Activated T-helper 1 cell treated with anti-CD3 and anti-CD28 coated beads, Interleukin-2, amount 50 U/mL, for 16 hours (primary cell): Measurements from ENCODE around the gene BTBD9.

Source experiments
- DNase-seq, 2 donors: peaks; one replicate each; pipeline ENCODE4 v3.0.0-alpha.2; 2020; ENCODE audit warnings: low read depth in 1 of 2, low spot score in 1 of 2

Gene BTBD9

DNA sequence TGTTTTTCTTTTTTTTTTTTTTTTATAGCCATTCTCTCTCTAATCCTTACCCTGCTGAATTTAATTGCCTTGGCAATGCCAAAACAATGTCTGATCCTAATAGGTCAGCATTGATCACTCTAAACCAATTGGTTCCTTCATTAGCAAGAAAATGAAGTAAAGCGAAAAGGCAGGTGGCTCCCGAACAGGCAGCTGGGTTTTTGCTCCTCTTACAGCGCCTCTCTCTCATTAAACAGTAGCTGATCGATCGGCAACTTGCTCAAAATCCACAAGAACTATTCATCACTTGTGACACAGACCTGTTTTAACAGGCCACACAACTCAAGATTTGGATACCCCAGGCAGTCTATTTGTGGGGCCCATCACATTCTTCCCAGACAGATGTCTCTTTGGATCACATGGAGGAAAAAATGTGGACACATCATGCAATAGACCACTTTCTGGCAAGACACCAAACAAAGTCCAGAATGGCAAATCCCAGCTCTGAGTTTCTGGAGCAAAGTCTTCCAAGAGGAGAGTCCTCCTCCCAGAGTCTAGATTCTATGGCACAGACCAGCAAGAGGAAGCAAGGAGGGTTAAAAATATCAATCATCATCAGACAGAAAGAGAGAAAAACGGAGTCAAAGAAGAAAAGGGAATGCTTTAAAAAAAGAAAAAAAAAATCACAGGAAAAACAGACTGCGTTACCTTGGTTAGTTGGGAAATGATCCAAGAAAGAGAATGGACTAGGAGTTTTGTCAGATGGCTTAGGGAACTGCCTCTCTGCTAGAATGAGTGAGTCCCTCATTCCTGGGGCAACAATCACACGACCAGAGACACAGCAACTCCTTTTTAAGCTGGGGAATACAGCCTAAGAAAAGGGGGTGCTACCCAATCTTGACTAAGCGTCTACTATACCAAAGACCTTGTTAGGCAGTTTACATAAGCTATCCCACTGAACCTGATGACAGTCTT lies 247.8 kb downstream of the BTBD9 start:
- DNase-seq: no peak

DNA sequence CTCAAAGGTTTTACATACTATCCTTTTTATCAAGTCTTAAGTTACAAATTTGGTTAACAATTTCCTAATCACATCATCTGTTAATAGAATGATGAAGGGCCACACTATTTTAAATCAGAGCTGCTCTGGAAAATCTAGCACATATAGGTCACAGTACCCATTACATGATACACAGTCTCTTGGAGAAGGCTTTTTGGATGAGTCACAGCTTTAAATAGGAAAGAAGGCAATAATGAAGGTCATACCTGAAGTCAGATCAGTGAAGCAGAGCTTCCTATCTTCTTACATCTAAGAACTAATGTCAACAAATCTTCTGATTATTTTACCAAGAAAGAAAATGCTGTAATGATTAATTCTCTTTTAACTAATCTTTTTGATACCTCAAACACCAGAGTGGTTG lies 248.5 kb downstream of the BTBD9 start:
- DNase-seq: no peak

DNA sequence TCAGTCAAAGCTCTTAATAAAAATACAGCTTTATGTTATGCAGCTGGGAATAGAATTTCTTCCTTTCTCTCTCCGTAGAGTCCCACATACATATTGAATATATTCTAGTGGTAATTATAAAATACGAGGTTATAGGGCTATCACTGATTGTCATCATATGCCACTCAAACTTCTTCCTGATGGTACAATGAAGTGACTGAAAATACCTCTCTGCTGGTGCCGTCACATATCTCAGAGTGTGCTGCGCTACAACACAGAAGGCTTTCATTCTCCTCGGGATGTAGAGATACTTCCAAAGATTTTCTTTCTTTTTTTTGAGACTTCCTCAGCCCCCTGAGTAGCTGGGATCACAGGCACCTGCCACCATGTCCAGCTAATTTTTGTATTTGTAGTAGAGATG lies 249.9 kb downstream of the BTBD9 start:
- no peak for DNase-seq

DNA sequence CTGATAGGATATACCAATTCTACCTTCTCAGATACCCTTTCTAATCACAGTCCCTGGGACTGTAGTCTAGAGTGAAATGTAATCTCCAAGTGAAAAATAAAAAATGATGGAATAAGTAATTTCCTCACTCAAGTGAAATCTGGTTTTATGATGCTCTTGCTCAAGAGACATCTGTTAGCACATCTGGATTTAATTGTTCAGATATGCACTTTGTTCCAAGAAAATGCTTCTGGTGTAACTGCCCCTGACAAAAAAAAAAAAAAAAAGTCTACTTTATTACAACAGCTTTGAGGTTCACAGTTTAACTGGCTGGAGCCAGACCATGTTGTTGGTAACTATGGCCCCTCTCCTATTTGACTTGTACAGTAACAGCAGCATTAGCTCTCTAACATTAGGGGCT lies 251.8 kb downstream of the BTBD9 start:
- DNase-seq: no peak

DNA sequence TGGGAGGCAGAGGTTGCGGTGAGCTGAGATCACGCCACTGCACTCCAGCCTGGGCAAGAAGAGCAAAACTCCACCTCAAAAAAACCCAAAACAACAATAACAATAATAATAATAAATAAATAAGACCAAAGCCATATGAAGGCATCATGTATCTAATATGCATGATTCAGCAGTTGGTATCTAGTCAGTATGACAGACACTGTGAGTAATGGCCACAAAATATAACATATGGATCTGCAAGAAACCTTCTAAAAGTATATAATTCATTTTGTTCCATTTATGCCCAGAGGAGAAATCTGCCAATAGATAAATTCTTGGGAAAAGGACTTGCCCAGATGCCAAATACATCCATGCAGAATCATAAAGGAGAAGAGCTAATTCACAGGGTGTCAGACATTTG lies 252.3 kb downstream of the BTBD9 start:
- no peak for DNase-seq

DNA sequence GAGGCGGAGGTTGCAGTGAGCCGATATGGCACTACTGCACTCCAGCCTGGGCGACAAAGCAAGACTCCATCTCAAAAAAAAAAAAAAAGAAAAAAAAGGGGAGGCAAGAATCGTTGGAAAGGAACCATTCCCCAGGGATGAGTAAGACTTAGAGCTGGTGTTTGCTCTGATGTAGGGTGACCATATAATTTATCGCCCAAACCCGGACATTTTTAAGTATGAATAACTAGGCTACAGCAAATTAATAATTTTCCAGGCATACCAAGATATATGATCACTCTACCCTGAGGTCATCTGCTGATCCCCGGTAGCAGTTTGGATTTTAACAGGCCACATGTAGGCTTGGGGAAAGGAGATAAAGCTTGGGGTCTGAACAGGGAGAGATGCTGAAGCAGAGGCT lies 260.9 kb downstream of the BTBD9 start:
- DNase-seq: no peak

DNA sequence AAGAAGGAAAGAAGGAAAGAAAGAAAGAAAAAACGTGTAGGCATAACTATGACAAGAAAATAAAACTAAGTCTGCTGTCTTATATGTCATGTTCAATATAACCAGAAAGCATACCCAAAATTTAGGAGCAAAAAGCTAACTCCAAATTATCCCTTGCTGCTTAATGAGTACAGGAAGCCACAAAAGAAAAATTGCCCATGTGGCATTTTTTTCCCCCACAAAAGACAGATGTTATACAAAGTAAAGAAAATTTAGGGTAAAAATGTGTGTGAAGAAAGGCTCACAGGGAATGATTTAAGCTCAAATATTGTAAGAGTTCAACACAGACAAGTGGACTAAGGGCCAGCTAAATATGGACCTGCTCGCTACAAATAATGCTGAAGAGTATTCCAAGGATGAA lies 263.8 kb downstream of the BTBD9 start:
- no peak for DNase-seq

DNA sequence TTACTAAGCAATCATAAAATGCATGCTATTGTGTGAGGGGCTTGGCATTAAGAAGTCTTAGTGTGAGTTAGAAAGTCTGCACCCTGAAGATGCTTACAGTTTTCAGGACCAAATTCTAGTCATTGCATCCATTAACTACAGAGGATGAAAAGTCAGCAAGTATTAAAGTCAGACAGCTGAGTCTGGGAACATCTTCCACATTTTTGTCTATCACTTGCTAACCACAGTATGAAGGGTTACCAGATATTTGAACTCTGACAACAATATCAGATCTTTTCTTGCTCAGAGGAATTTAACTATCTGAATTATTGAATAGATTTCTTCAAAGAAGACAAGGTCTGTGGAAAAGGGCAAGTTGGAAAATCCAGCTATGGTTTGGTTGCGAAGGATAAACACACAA lies 264.4 kb downstream of the BTBD9 start:
- no peak for DNase-seq

DNA sequence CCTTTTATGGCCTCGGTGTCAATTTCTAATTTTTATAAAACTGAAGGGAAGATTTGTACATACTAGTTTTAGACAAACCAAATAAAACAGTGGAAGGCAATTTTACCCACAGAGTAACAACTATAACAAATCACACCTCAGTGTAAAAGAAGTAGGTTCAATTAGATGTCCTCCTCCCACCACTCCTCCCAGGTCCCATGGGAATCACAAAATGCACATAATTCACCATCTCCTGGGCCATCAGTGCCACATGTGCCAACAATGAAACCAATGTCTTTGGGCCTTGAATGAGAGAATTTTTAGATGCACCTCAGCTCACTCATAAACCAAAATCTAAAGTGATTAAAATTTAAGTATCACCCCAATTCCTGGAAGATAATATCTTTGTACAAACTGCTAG lies 267.8 kb downstream of the BTBD9 start:
- no peak for DNase-seq

DNA sequence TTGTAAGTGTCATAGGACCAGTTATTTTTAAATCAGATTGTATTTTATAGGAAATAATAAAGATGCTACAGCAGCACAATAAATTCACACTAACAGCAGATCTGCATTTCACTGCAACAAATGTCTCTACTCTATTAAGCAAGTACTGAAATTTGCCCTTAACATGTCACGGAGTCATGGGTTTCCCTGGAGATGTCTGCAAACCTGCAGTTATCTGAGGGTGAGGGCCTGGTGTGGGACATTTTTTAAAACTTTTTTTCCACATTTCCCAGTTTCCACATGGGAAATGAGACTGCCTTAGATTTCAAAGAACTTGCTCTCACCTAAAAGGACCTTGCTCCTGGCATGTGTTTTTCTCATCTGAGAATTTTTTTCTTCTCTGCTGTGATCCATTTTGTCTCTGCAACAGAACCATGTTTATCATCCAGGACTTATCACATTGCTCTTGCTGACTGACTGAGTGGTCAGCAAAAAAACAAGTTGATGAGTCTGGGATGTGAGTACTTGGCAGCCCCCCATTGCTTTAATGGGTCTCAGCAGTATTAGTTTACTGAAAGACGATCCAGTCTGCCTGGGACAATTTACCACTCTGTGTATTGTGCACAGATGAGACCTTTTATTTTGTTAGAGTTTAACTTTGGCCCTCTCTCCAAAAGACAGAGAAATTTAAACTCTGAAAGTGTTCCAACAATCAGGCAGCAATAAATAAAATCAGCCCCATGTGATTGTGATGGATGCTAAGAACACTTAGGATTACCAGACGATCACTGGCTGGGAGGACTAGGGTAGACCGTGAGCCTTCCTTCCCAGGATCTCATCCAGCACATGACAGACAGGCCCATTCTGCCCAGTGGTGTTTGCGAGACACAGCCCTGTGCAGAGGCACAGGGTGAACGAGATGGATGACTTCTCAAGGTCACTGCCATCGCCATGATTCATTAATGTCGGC lies 268.8 kb downstream of the BTBD9 start:
- DNase-seq: no peak

DNA sequence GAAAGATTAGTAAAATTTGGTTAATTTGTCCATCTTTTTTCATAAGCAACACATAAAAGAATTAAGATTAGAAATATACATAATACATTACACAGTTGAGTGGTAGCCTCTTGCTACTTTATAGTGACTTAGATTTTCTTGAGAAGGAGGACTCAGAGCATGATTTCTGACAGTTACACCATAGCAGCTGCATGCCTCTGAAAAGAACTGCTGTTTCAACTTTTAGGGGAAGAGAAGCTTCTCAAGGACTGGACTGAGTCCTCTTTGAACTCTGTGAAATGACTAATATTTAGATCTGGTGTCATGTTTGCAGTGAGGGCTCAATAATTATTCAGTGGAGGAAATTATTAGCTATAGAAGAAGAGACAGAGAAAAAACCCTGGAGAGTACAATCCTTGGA lies 272.5 kb downstream of the BTBD9 start:
- DNase-seq: no peak

DNA sequence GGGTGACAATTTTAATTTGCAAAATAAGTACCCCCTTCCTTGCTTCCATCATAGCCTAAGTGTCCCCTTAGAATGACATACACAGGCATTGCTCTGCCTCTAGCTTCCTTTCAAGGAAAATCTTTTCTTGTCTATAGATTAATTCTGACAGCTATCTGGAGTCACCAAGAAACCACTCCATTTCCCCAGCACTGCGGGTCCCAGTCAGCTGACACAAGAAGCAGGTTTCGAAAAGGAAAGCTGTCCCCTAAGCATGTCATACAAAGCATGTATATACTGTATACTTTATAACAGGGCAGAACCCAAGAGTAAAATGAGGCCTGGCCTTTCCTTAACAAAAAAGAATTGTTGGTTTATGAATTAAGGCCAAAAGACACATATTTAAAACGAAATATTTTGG lies 273.5 kb downstream of the BTBD9 start:
- no peak for DNase-seq

DNA sequence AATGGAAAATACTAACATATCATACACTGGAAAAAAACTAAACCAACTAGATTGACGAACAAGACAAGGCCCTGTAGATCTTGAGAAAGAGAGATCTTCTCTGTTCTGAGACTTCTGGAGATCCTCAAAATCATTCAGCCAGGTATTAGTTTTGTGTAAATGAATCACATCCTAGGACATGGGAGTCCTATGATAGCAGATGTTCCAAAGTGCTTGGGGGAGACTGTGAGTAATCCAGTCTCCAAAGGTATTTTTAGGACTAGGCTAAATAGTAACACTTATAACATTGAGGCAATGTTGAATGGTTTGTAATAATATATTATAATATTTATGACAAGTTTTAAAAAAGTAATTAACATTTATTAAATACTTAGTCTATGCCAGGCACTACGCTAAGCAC lies 275.0 kb downstream of the BTBD9 start:
- DNase-seq: no peak

DNA sequence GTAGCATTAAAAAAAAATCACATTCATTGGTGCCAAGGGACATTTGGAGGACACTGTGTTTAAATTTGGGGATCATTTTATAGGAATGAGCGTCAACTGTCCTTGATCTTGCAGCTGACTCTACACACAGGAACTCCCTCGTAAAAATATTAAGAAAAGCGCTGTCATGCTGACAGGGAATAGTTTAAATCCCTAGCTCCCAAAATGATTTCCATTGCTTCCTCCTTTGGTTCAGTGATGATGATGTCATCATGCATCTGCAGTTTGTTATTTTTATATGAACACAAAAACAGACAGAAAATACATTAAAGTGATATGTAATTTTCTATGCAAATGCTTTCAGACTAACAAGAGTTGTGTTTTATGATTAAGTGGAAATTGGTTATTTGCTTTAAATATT lies 275.6 kb downstream of the BTBD9 start:
- DNase-seq: no peak

DNA sequence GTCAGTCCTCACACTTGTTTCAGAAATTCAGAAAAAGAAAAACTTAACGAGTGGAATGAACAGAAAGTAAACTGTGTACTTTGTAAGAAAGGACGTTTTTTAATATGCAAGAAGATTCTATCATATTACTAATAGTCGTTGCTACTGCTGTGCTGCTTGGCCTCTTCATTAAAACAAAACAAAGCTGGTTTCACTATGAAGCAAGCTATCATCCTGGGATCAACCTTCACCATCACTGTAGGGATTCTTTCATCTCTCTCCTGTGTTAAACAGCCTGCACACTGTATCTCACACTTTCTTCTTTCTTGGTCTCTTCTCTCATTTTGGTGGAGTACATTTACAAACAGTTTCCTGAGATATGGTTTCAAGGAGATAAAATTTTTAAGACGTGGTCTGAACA lies 284.2 kb downstream of the BTBD9 start:
- DNase-seq: no peak

DNA sequence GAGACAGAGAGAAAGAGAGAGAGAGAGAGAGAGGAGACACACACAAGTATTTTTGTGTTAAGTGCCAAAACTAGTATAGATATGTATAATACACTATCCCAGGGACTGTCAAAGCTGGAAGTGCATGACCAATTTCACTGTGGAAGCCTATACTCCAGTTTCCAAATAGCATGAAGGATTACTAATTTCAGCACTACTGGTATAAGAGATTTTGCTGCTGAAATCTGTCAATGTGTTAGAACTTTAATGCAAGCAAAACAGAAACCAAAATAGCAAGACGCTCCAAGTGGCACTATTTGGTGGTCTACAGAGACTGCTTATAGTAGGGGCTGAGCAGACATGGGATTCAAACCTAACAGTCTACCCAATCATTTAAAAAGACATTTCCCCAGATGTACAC lies 284.8 kb downstream of the BTBD9 start:
- no peak for DNase-seq

DNA sequence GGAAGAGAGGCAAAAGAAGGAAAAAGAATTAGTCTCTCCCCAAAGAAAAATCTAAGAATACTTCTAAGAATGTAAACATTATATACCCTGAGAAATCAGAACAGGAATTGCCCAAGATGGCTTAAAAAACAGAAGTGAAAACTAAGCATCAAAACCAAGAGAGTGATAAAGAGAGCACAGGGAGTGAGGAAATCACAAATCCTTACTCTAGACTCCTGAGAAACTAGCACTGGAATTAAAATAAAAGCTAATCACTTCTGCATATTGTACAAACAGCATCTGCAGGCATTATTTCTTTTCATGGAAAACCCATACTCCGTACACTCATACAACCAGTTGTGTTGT lies 285.7 kb downstream of the BTBD9 start:
- DNase-seq: no peak

DNA sequence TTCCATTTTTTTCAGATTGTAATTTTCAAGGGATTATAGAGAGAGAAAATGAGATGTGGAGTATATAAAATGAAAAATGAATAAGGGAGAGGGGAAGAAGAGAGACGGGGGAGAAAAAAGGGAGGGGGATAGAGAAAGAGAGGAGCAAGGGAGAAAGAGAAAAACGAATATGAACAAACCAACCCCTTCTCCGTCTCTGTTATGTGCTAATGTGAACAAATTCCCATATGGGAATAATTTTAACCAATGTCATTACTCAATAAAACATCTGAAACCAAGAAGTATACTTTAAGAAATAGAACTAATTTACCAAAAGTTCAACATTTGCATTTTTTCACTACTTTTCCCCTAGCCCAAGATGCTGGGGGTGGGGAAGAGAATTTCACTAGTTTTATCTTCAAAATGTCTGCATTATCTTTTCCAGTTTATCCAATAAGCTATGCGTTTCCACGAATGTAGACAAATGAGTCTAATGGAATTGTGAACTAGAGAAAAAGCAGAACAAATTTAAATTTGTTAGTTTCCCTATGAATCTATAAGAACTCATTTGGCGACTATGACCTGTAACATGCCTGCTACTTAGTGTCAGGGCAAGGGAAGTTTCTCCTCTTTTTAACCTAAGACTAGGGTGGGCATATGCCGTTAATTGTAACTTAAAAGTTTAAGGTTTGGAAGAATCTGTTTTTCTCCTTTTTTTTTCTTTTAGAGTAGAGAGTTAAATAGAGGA lies 286.3 kb downstream of the BTBD9 start:
- no peak for DNase-seq

DNA sequence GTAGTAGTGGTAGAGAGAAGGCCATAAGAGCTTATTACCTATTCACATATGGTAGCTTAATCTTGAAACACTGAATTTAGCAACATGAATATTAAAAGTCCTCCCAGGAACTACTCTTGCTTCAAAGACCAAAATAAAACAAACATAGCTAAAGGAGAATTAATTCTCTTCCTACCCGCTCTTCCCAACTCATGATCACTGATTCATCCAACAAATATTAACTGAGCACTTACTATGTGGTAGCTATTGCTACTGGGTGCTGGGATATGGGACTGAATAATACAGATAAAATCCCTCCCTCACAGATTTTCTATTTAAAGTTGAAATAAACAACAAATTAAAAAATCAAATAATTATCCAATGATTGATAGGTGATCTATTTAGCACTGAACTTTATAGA lies 287.1 kb downstream of the BTBD9 start:
- DNase-seq: no peak

DNA sequence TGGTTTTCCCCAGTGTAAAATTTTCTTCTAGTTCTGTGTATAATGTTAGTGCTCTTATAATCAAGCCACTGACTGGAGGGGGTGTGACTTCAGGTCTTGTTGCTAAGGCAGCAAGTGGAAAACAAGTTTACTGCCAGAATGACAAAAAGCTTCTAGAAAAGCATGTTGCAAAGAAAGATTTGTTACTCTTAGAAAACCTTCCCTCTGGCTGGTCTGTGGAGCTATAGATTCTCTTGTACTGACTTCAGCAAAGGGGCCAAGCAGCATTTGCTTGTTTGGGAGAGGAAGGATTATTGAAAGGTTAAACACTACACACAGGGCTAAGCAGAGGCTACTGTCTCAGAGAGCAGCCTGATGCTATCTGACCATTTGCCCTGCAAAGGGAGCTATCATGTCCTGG lies 288.8 kb downstream of the BTBD9 start:
- DNase-seq: no peak

DNA sequence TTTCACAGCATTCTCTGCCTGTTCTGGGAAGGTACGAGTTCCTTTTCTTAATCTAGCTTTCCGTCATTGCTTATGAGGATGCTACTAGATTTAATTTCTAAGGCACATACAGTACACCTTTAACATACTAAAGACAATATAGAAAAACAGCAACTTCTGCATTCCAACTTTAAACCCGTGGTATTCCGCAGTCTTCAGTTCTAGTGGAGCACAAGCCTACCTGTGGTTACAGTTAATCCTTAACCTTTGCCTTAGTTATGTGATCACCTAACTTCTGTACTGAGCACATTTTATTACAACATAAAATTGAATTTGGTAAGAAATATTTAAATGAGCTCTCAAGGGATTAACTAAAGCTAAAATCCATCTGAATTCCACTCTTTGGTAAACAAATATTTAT lies 289.5 kb downstream of the BTBD9 start:
- no peak for DNase-seq

DNA sequence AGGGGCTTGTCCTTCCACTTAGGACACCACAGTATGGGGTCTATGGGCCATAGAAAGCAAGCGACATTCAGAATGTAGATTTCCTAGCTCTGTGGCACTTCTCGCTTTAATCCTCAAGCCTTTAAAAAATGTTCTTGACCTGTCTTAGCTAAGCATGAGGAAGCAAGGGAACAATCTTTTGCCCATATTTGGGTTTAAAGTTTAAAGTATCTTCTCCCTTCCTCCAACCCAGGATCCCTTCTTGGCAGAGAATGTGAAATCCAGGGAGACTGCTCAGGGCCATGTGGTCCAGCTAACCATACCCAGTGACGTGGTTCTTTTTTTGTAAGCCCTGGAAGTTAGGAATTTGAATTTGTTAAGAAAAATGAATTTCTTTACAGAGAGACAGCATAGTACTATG lies 289.9 kb downstream of the BTBD9 start:
- DNase-seq: no peak
